HG02759 (cell line): ENCODE measurements around the gene FBN3.

Experiments used
- ATAC-seq: cut with Tn5 transposase; IDR thresholded peaks from one replicate; pipeline ENCODE4 v1.9.1; 2021; ENCODE audit warnings: mild to moderate bottlenecking, moderate library complexity; ENCODE audit not compliant: unreplicated experiment

FBN3 gene

DNA sequence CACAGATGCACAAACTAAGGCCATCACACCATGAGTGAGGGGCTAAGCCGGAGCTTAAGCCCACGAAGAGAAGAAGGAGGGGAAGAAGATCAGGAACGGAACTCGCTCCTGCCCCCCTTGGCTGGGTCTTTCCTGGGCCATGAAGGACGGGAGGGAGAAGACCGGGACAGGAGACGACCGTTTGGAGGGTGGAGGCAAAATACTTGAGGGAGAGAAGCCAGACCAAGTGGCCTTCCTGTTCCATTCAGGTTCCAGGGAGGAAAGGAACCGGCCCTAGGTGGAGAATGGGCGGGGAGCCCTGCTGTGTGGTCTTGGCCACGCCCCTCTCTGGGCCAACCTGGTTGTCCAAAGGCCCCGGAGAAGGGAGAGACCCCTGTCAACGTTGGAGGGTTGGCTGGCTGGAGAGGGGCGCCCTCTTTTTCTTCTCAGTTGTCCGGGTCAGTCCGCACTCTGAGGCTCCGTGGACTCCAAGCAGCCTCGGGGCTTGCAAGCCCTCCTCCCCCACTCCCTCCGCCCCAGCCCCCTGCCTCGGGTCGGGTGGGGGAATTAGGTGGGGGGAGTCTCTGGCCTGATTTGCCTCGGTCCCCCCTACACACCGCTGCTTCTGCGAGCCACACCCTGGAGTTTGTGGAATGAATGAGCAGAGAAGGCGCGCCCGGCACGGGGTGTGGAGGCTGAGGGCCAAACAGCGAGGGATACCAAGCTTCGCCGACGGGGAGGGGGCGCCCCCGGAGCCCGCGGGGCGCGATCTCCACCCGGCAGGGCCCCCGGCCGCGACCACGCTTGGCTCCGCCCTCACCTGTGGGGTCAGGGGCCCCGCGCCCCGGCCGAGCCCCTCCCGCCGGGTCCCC is 757 bp downstream of the FBN3 start:
- no peak for ATAC-seq

DNA sequence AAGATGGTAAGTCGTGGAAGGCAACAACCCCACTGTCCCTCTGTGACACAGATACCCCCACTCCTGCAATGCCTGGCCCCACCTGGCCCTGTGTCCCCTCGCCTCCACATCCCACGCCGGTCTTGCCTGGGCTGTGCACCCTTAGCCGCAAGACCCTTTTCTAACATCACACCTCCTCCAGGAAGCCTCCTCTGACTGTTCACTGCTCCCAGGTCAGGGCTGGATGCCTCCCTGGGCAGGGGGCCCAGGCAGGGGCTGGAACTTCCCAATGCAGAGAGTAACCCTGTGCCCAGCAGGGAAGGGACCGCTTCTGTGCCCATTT is 1.3 kb downstream of the FBN3 start:
- ATAC-seq, result no peak

DNA sequence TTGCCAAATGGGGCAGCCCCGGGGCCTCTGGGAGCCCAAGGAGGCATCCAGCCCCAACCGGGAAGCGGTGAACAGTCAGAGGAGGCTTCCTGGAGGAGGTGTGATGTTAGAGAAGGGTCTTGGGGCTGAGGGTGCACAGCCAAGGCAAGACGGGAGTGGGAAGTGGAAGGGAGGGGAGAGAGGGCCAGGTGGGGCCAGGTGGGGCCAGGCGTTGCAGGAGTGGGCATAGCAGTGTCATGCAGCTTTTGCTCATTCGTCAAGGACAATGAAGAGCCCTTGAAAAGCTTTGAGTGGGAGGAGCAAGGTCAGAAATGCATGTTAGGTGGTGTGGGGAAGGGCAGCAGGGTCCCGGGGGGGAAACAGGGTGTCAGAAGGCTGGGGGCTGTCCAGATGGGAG is 1.8 kb downstream of the FBN3 start:
- ATAC-seq, result no peak

DNA sequence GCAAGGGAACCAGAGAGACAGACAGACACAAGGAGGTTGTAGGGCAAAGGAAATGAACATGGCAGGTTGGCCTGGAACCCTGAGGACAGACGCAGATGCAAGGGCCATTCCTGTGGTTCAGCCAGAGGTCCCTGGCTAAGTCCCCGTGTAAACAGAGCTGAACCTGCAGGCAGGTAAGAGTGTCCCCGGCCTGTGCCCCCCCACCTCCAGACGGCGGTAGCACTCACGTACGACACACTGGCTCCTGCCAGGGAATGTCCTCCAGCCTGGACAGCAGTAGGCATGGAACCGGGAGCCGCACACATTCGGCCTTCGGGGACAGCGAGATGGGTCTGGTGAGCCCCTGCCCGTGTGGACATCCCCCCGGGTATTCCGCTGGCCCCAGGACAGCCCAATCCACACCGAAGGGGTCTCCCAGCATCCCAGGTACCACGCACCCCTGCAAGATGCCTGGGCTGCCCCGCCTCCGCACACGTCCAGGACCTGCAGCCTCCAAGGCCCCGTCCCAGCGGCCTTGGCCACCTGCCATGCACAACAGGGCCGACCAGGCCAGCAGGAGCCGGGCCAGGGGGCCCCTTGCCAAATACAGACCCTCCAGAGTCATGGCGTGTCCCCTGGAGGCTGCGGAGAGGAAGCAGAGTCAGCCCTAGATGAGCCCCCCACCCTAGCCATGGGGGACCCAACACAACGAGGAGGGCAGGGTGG is 2.4 kb downstream of the FBN3 start:
- ATAC-seq, result no peak

DNA sequence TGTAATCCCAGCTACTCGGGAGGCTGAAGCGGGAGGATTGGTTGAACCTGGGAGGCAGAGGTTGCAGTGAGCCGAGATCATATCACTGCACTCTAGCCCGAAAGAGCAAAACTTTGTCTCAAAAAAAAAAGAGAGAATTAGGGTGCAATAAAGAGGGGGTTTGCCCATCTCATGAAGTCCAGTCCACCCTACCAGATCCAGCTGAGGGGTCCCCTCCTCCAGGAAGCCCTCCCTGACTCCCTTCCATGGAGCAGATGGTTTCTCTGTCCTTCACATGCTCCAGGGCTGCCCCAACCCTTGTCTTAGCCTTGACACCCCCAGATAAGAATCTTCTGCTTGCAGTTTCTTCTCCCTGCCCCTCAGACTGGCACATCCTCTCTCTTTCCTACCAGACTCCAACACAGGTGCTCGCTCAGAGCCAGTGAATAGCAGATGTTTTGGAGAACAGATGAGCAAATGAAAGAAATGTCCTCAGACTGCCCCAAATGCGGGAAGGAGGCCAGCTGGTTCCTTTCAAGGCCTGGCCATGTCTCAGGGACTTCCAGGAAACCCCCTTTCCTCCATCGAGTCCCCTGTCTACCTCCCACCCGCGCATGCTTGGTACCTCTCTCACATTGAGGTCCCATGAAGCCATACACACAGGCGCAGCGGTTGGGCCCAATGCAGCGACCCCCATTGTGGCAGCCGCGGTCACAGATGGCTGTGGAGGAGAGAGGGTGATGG is 5.0 kb downstream of the FBN3 start:
- ATAC-seq, result no peak

DNA sequence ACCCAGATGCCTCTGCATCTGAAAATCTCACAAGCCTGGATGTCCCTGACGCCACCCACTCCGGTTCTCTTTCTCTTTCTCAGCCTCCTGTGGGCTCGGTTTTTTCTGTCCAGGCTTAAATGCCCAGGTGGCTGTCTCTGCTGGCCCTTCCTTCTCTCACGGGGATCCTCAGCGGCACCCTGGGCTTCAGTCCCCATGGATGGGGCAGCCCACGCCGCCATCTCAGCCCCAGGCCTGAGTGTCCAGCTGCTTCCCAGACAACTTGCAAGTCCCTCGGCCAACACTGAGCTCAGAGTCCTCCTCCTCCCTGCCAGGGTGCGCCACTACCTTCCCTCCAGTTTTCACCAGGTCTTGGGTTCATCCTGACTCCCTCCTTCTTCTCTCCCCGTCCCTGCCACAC is 6.4 kb downstream of the FBN3 start:
- ATAC-seq, result no peak

DNA sequence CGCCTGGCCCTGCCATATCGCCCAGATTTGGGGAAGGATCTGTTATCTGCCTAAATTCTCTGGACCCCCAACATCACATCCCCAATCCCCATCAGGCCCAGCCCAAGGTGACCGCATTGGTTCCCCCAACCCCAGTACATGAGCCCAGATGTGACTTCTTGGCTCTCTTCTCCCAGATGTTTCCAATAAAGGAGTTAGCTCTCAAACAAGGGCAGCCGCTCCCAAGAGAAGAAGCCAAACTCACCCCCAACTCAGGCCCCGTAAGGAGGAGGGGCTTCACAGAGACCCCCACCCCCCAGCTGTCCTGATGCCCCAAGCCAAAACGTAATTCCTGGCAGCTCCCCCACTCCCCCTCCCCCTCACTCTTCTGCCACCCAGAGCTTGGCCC is 6.9 kb downstream of the FBN3 start:
- ATAC-seq, result no peak

DNA sequence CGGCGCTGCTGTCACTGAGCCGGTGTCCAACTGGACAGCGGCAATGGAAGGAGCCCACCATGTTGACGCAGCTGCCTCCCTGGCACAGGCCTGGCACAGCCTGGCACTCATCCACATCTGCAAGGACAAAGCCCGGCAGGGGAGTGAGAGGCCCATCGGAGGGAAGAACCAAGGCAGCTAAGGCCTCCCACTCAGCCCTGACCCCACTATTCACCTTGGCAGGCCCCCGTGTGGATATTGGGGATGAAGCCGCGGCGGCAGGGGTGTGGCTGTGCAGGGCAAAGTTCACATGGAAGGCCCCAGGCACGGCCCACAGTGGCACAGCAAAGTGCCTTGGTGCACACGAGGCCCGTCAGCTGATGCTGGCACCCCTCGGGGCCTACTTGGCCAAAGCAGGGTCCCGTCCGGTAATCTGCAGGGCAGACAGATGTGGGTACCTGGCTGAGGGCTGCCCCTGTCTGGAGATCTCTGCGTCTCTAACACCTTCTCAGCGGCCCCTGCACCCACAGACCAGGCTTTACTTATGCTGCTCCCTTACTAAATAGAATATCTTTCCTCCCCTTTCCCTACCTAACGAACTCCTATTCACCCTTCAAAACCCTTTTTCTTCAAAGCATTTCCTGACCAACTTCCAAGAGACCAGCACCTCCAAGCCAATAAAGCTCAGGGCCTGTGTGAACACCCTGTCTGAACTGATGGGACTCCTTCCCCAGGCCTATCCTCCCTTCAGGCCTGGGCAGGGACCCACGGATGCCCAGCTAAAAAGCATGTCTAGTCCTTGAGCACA is 7.5 kb downstream of the FBN3 start:
- ATAC-seq, result no peak

DNA sequence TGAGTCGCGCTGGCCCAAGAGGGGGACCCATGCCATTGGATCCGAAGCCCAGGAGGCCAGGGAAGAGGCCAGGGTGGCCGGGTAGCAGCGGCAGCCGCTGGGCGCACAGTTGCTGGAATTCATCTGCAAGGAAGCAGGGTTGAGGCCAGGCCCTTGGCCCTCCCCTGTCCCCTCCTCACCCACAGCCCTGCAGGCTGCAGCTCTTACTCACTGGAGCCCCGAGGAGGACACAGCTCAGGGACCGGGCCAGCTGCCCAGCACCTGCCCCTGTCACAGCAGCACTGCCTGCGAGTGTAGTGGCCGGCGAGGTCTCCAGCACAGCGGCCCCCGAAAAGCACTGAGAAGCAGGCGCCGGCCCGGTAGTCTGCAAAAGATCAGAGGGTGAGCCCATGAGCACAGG is 11.2 kb downstream of the FBN3 start:
- no peak for ATAC-seq

DNA sequence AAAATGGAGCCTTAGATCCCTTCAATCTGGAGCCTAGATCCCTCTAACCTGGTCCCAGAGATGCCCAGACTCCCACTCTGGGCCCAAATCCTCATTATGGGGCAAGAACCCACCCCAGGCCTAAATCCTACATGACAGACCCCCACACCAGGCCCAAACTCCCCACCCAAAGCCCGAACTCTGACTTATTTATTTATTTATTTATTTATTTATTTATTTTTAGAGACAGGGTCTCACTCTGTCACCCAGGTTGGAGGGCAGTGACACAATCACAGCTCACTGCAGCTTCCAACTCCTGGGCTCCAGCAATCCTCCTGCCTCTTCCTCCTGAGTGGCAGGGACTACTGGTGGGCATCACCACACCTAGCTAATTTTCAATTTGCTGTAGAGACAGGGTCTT is 12.0 kb downstream of the FBN3 start:
- no peak for ATAC-seq

DNA sequence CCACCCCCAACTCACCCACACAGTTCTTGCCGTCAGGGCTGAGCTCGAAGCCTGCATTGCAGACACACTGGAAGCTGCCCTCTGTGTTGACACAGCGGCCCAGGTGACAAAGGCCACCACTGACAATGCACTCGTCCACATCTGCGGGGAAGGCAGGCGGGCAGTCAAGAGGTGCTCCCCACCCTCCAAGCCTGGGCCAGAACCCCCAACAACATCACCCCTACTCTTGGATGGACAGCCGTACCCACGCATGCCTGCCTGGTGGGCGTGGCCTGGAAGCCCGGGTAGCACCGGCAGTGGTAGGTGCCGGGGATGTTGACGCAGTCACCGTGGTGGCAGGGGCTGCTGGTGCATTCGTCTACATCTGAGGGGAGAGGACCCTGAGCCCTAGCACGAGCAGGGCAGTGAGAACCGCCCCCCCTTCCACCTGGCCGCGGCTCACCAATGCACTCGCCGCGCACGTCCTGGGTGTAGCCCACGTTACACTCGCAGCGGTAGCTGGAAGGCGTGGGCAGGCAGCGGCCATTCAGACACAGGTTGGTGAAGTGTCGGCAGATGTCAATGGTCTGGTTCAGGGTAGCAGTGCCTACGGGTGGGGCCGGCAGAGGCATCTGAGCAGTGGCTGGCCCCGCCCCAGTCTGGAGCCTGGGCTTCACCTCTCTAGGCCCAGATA is 13.3 kb downstream of the FBN3 start:
- no peak for ATAC-seq

DNA sequence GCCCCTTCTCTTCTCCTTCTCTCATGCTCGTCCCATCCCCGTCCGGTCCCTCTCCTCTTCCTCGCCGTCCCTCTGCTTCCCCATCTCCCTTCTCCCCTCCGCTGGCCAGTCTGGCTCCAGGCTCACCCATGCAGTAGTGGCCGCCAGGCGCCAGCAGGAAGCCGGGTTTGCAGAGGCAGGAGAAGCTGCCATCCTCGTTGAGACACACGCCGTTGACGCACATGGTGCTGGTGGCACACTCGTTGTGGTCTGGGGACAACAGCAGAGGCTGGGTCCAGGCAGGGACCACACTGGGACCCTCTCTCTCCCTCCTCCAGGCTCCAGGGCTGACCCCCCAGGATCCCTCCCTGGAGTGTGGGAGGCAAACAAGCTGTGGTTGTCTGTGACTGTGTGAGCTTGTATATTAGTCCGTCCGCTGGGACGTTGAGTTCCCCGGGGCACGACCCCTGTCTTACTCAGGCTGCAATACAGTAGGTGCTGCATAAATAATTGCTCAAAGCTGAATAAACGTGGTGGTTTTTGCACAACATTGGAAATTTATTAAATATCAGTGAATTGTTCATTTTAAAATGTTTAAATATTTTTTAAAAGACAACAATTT is 16.4 kb downstream of the FBN3 start:
- ATAC-seq, result no peak

DNA sequence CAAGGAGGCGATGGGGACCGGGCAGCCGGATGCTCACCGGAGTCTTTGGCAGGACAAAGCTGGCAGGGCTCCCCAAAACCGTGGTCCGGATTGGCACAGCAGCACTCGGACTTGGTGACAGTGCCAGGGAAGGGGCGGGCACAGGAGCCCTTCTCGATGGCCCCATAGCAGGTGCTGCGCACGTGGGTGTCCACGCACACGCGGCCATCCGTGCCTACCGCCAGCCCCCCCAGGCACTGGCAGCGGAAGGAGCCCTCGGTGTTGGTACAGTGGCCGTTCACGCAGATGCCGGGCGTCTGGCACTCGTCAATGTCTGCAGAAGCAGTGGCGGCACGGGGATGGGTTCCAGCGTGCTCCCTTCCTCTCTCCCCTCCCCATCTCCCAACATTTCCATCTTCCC is 17.9 kb downstream of the FBN3 start:
- ATAC-seq, result no peak

DNA sequence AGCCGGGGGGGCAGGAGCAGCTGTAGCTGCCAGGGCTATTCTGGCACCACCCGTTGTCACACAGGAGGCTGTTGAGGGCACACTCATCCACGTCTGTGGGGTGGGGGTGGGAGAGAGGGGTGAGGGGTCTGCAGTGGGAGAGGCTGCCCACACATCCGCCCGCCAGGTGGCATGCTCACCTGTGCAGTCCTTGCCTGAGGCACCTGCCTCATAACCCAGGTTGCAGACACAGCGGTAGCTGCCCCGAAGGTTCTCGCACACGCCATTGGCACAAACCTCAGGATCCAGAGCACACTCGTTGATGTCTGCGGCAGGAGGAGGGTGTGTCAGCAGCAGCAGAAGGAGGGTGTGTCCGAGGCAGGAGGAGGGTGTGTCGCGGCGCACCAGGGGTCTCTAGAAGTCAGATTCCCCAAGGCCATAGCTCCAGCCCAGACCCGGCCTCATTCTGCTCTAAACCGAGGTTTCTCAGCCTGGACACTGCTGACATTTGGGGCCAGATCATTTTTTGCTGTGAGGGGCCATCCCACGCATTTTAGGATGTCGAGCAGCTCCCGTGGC is 20.3 kb downstream of the FBN3 start:
- ATAC-seq, result no peak

DNA sequence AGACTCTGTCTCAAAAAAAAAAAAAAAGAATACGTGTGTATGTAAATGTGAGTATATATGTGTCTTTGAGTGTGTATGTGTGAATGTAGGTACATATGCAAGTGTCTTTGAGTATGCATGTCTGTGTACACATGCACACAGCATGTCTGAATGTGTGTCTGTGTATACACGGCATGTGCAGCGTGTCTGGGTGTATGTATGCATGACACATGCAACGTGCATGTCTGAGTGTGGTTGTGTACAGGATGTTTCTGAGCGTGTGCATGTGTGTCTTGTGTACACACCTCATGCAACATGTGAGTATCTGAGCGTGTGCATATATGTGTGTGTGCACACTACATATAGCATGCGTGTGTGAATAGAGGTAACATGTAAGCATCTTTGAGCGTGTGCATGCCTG is 20.8 kb downstream of the FBN3 start:
- no peak for ATAC-seq

DNA sequence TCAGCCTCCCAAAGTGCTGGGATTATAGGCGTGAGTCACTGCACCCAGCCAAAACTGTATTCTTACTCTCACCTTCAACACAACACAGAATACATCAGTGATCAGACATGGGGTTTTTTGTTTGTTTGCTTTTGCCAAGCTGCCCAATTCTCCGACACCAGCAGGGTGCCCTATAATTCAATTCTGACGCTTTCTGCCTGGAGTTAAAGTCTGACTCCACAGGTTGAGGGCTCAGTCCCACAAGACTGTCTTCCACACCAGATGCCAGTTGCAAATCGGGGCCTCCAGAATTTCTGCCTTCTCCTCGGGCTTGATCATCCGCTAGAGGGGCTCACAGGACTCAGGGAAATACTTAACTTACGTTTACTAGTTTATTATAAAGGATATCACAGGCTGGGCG is 22.1 kb downstream of the FBN3 start:
- ATAC-seq, result no peak

DNA sequence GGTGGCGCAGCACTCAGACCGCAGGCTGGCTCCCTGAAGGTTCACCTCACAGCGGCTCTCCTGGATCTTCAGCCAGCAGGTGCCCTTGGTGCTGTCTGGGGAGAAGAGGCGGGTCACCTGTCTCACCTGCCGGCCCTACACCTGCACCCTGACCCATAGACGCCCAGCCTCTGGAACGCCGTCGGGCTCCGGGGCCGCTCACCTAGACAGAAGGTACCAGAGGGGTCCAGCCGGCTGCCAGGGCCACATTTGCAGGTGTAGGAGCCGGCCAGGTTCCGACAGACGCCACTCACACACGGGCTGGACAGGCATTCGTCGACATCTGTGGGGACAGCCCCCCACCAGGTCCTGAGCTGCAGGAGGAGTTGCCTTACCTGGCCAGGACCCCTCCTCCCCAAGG is 22.9 kb downstream of the FBN3 start:
- ATAC-seq, result no peak

DNA sequence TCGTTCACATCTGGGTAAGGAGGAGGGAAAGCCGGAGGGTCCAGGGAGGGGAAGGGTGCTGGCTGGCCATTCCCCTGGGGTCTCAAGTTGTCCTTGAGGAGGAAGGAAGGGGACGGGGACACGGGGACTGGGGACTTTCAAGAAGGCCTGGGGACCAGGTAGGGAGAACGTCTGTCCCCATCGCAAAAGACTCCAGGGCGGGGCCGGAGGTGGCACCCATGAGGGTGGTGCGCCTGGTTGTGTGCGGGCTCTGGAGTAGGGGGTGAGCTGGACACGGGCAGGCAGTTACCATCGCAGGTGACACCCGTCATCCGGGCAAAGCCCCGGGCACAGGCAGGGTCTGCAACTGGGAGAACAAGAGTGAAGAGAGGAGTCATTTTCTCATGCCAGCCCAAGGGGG is 23.4 kb downstream of the FBN3 start:
- ATAC-seq, result no peak

DNA sequence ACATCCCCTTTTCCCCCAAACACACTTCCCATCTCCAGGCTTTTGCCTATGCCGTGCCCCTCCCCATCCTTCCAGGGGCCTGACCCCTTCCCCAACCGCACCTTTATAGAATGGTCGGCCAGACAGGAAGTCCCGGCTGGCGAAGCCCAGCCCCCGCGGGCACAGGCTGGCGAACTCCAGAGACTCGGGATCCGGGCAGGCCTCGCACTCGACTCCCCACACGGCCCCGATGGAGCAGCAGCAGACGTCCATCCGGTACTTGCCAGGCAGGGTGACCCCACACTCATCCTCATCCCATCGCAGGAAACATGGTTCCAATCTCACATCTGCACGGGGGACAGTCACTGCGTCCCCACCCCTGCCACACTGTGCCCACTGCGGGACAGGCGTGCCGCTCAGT is 25.7 kb downstream of the FBN3 start:
- no peak for ATAC-seq
